Measurements from ENCODE around the gene ATP5PB.

The ATP5PB gene

GRCh38 chr1:111446967-111447892 lies 2.0 kb upstream of the ATP5PB start:
- no peak for DNase-seq

GRCh38 chr1:111448482-111448917 lies 764 bp upstream of the ATP5PB start:
- no peak for DNase-seq

DNA sequence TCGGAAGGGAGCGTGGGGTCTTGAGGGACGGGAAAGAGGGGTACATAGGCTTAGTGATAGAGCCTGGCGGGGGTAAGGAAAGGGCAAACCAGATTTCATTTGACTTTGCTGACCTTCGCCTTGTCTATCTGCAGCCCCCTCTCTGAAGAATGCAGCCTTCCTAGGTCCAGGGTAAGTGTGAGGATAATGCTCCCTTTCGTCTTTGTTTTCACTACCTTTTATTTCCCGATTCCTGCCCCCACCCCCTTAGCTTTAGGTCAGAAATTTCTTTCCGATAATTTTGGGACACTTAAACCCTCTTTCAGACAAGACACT lies 396 bp downstream of the ATP5PB start:
- no peak for DNase-seq

GRCh38 chr1:111450185-111450584 lies 921 bp downstream of the ATP5PB start:
- no peak for DNase-seq

DNA sequence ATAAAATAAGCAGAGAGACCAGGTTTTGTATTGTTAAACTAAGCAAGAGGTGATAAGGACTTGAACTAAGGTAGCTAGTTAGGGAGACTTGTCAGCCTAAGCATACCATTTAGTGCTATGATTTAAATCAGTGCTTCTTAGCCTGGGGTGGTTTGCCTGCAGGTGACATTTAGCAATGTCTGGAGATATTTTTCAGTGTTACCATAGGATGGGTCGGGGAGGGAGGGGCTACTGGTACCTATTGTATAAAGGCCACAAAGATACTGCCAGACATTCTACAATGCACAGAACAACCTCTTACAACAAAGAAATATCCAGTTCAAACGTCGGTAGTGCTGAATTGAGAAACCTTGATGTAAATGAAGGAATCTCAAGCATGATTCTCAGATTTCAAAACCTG lies 3.3 kb downstream of the ATP5PB start:
- no peak for DNase-seq

DNA sequence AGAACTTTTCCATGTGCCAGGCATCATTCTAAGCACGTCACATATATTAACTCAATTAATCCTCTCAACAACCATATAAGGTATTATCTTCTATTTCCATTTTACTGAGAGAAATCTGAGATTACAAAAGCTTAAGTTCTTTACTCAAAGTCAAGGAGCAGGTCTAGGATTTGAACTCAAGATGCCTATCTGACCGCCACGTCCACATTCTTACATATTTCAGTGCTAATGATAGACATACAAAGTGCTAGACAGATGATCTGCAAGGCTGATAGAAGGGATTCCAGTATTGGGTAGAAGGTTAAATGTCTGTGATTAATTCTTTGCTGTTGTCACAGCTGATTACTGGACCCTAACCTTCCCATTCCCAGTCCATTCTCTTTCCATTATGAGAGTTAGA lies 4.4 kb downstream of the ATP5PB start:
- DNase-seq = no peak

GRCh38 chr1:111454859-111455641 lies 5.8 kb downstream of the ATP5PB start:
- no peak for DNase-seq

- no peak for DNase-seq
These were observed 6.4 kb downstream of the ATP5PB start for GRCh38 chr1:111455642-111456031.

GRCh38 chr1:111461765-111462164 lies 12.5 kb downstream of the ATP5PB start:
- no peak for DNase-seq

GRCh38 chr1:111462370-111463028 lies 13.2 kb downstream of the ATP5PB start:
- DNase-seq = no peak

- no peak for DNase-seq
These were observed 13.9 kb downstream of the ATP5PB start for GRCh38 chr1:111463029-111463683.

GRCh38 chr1:111465754-111466153 lies 16.5 kb downstream of the ATP5PB start:
- DNase-seq = no peak

GRCh38 chr1:111466480-111466879 lies 17.2 kb downstream of the ATP5PB start:
- no peak for DNase-seq

DNA sequence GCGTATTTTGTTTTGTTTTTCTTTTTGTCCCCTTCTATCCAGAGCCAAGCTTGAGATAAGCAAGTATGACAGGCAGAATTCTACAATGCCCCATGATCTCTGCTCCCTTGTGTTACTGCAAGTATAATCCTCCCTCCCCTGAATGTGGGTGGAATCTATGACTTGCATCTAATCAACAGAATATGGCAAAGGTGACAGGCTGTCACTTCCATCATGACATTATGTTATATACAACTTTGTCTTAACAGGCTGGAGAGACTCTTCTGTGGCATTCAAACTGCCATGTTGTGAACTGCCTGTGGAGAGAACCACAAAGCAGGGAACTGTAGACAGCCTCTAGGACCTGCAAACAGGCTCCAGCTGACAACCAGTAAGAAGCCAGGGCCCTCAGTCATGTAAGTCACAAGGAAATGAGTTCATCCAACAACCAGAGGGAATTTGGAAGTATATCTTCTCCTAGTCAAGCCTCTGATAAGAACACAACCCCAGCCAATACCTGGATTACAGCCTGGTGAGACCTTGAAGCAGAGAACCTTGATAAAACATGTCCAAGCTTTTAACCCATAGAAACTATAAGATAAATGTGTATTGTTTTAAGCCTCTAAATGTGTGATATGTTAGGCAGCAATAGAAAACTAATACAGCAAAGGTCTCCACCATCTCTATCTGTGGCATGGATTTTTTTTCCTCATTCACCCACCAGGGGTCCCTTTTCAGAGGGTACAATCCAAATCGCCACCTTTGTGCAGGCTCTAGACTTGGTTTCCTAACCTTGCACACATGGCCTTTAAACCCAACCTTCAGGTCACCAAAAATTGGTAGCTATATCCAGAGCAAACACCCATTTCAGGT lies 18.8 kb downstream of the ATP5PB start:
- DNase-seq = no peak

DNA sequence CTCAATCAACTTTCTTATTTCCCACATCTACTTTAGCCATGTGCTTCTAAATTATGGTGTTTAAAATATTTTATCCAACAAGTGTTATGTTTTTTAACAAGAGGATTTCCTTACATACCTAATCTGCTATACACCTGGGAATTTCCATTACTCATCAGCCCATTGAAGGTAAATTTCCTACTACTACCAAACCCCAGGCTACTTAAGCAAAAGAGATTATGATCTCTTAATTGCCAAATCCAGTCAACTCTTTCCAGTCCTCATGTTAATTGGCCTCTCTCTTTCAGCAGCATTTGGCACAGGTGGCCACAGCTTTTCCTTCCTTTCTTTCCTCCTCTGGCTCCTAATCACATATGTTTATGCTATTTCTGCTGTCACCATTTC lies 19.4 kb downstream of the ATP5PB start:
- no peak for DNase-seq

DNA sequence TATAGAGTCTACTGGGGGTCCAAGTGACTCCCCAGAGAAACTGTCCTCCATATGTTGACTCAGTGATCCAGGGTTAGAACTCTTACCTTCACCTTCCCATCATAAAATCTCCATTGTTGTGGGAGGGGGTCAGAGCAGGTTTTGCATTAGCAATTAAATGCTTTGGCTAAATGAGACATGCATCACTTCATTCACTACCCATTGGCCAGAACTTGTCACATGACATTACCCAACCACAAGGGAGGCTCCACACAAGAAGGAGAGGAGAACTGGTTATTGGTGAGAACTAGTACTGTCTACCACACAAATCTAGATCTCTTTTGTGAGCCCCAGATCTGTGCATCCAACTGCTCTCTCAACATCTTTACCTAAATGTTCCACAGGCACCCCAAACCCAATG lies 20.3 kb downstream of the ATP5PB start:
- DNase-seq = no peak

- no peak for DNase-seq
These were observed 21.3 kb downstream of the ATP5PB start for GRCh38 chr1:111470596-111470995.

DNA sequence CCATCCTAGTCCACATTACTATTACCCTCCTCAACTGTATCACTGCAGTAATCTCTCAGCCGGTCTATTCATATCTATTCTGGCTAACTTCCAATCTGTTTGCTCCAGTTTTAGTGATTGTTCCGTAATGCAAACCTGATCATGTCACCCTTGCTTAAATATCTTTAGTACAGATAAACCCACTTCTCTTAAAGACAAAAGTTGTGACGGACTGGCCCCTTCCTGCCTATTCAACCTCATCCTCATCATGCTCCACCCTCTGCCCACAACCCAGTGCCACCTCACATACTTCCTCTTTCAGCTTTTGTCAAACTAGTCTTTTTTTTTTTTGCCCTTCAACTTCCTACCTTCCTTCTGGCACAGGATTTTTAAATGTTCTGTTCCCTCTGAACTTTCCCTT lies 21.7 kb downstream of the ATP5PB start:
- DNase-seq = peak; percentile 61

DNA sequence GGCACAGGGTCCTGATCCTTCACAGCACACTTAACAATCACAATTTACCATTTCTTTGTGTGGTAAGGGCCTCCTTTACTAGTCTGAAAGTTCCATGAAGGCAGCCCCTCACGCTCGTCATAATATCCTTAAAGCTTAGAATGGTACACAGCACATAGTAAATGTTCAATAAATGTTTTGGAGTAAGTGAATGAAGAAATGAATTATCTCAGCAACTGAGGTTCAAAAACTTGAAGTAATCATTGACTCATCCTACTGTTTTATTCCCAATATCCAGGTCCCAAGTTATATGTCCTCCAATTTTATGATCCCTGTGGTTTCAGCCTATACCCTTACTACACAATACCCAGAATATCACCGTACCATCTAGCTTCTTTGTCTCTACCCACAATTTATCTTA lies 22.3 kb downstream of the ATP5PB start:
- no peak for DNase-seq

- DNase-seq = no peak
These were observed 24.8 kb downstream of the ATP5PB start for GRCh38 chr1:111474106-111474505.

GRCh38 chr1:111474521-111474920 lies 25.3 kb downstream of the ATP5PB start:
- DNase-seq = no peak

- no peak for DNase-seq
These were observed 26.4 kb downstream of the ATP5PB start for GRCh38 chr1:111475701-111476100.

Measured in effector CD4-positive, alpha-beta T cell (primary cell).